ENCODE results near the gene TRIP6. TPM values are rescaled to one million over a fixed set of nuclear protein-coding genes. Genes with fewer than 3 reads are reported as not detected.

The TRIP6 gene
- total RNA-seq, 2 donors from 2014 or later, result 34.9 to 43.6 TPM

DNA sequence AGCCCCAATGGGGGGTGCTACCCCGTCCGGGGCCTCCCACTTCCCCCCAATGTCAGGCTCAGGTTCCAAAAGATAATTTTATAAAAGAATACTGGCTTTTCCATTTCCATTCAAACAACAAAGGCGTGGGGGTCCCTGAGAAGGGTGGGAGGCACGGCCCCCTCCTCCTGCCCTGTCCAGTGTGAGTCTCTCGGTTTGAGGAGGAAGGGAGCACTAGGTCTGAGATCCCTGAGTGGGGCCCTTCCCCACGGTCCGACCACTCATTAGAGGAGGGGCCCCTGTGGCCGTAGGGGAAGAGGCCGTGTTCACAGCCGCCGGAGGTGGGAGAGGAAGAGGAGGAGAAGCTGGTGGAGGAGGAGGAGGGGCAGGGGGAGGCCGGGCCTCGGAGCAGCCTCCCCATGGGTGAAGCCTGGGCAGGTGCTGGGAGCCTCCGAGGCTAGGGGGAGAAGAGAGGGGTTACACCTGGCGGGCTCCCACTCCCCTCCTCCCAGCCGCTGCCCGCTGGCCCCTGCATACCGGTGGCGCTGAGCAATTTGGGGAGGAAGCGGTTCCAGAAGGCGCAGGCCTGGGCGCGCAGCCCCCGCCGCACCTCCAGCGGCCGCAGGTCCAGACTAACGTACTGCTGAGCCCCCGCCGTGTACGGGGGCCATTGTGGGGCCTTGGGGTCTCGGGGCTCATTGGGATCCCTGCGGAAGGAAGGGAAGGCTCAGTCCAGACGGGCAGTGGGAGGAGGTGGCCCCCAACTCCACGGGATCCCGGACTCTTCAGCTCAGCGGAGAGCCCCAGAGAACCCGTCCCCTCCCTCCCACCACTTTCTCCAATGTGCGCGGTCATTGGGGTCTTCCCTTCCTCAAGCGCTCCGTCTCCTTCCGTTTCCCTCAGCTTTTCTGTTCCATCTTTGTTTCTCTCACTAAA, 23.7 kb downstream of the TRIP6 start:
- TF ChIP-seq, protein P1, sequence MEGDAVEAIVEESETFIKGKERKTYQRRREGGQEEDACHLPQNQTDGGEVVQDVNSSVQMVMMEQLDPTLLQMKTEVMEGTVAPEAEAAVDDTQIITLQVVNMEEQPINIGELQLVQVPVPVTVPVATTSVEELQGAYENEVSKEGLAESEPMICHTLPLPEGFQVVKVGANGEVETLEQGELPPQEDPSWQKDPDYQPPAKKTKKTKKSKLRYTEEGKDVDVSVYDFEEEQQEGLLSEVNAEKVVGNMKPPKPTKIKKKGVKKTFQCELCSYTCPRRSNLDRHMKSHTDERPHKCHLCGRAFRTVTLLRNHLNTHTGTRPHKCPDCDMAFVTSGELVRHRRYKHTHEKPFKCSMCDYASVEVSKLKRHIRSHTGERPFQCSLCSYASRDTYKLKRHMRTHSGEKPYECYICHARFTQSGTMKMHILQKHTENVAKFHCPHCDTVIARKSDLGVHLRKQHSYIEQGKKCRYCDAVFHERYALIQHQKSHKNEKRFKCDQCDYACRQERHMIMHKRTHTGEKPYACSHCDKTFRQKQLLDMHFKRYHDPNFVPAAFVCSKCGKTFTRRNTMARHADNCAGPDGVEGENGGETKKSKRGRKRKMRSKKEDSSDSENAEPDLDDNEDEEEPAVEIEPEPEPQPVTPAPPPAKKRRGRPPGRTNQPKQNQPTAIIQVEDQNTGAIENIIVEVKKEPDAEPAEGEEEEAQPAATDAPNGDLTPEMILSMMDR (IDR thresholded peaks at IDR 0.05), result no peak
- TF ChIP-seq POLR2A (IDR thresholded peaks at IDR 0.05), result no peak
- H3K4me3 ChIP-seq, result no peak overlapping the region
- H3K27ac ChIP-seq, result peak overlapping the region; percentile 85 to 96 (median 93)
- peaks cover 6 to 8% of the 10 kb centered on the region in 2 donors for H3K36me3 ChIP-seq (replicated peaks in 1 of 2; ENCODE audit: insufficient read depth in 1 of 2, low read depth in 2 of 2)
- no peaks in the 10 kb centered on the region for H3K9me3 ChIP-seq
- ATAC-seq, result no peak
- intact Hi-C loops (cut with DNase I), result no loop called here
- H3K27me3 ChIP-seq, result peaks cover 0 to 10% of the 10 kb centered on the region in 2 donors
- H3K4me1 ChIP-seq, result peaks cover 49% of the 10 kb centered on the region
- WGBS, 2 donors, result 34 to 43% methylated on average over 28 to 43 of the region's 43 CpGs
- DNase-seq, result no peak

GRCh38 chr7:100891568-100892247, 24.5 kb downstream of the TRIP6 start:
- H3K27ac ChIP-seq, result no peak overlapping the region
- H3K4me3 ChIP-seq, result no peak overlapping the region
- no peaks in the 10 kb centered on the region for H3K9me3 ChIP-seq
- DNase-seq, result no peak
- intact Hi-C loops (cut with DNase I), result no loop called here
- 78% methylated on average over 8 of the region's 8 CpGs for WGBS, 2 donors
- peaks cover 0 to 2% of the 10 kb centered on the region in 2 donors for H3K36me3 ChIP-seq (replicated peaks in 1 of 2; ENCODE audit: insufficient read depth in 1 of 2, low read depth in 2 of 2)
- peaks cover 57% of the 10 kb centered on the region for H3K4me1 ChIP-seq
- H3K27me3 ChIP-seq, result peaks cover 0 to 17% of the 10 kb centered on the region in 2 donors
- ATAC-seq, result no peak
- TF ChIP-seq, protein P1 (IDR thresholded peaks at IDR 0.05), result no peak
- no peak for TF ChIP-seq POLR2A (IDR thresholded peaks at IDR 0.05)

DNA sequence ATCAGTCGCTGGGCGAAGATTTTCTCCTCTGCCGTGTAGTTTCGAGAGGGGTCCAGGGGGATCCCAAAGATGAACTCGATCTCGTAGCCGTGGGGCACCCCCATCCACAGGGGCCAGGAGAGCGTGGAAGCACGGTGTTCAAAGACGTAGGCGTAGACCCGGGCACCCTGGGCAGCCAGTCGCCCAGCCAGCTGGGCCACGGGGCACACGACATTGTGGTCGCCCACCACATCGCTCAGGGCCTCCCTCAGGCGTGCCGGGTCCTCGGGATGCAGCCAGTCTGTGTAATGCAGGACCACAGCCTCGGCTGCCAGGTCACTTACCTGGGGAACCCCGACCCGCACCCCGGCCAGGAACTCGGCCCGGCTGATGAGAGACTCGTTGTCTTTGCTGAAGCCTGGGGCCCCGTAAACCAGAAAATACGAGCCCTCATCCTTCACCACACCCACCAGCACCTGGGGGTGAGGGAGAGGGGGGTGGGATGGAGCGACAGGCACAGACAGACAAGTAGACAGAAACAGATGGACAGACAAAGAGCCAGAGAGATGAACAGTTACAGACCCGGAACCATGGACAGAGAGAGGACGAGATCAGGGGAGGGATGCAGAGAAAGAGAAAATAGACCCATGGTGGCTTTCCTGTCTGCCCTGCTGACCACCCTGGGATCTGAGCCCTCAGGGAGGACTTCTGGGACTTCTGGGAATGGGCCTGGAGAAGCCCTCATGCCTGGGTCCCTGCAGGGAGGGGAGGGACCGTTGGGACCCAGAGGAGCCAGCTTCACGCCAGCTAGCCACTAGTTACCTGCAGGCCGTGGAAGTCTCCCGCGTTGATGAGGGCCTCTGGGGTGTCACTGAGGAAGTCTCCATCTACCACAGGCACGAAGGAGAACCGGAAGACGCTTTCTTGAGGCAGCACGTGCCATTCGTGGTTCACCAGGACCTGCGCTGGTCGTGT, 25.5 kb downstream of the TRIP6 start:
- Histone ChIP-seq H3K4me3 (no peak overlapping the region), H3K27ac (no peak overlapping the region), H3K27me3 (peaks cover 0 to 18% of the 10 kb centered on the region in 2 donors), H3K36me3 (replicated peaks in 1 of 2; ENCODE audit: insufficient read depth in 1 of 2, low read depth in 2 of 2) (peaks cover 0 to 2% of the 10 kb centered on the region in 2 donors), H3K9me3 (no peaks in the 10 kb centered on the region), H3K4me1 (peaks cover 60% of the 10 kb centered on the region)
- 85 to 87% methylated on average over 26 to 36 of the region's 44 CpGs for WGBS, 2 donors
- DNase-seq, result no peak
- TF ChIP-seq, protein P1 (IDR thresholded peaks at IDR 0.05), result no peak
- TF ChIP-seq POLR2A (IDR thresholded peaks at IDR 0.05), result no peak
- no peak for ATAC-seq
- intact Hi-C loops (cut with DNase I), result no loop called here

- H3K27ac ChIP-seq, result no peak overlapping the region
- WGBS, 2 donors, result 84% methylated on average over 26 of the region's 32 CpGs; no CpG with 5 or more reads in 1 of the 2 donors
- DNase-seq (no peak), ATAC-seq (no peak)
- H3K36me3 ChIP-seq (replicated peaks in 1 of 2; ENCODE audit: insufficient read depth in 1 of 2, low read depth in 2 of 2), result no peaks in the 10 kb centered on the region
- no peak overlapping the region for H3K4me3 ChIP-seq
- TF ChIP-seq, protein P1 (IDR thresholded peaks at IDR 0.05), result no peak
- no peak for TF ChIP-seq POLR2A (IDR thresholded peaks at IDR 0.05)
- no peaks in the 10 kb centered on the region for H3K9me3 ChIP-seq
- peaks cover 0 to 18% of the 10 kb centered on the region in 2 donors for H3K27me3 ChIP-seq
- peaks cover 60% of the 10 kb centered on the region for H3K4me1 ChIP-seq
- intact Hi-C loops (cut with DNase I), result no loop called here
These were observed 26.2 kb downstream of the TRIP6 start for GRCh38 chr7:100893318-100893895.
